Muscle of arm (tissue), 12 donors: Measurements from ENCODE around the gene PYDC1. TPM values are rescaled to one million over a fixed set of nuclear protein-coding genes. Genes with fewer than 3 reads are reported as not detected.
"Not testable (repeated sequence)": the region's sequence is repeated elsewhere in the genome, so short reads cannot be mapped to it uniquely, and the experiment has no call there.

Experiments used
- DNase-seq: peaks from one replicate; pipeline ENCODE4 v3.0.0-alpha.2; 2013
- polyA plus RNA-seq, 12 donors: library from polyadenylated mRNA; unstranded; fragments of 120-200 nt; gene quantifications; one replicate each; pipeline ENCODE4 v1.2.1, GENCODE V29; 2013; ENCODE audit not compliant: insufficient read length in 12 of 12

PYDC1 gene
- polyA plus RNA-seq, 12 donors, result 0.27 to 2.1 (median 0.95) TPM; not detected in 2

- no peak for DNase-seq
Observed at GRCh38 chr16:31223044-31223443, 6.1 kb upstream of the PYDC1 start.

- DNase-seq, result no peak
Observed at GRCh38 chr16:31221357-31222160, 4.6 kb upstream of the PYDC1 start.

- no peak for DNase-seq
Observed at GRCh38 chr16:31219154-31219741, 2.3 kb upstream of the PYDC1 start.

- DNase-seq, result no peak
Observed at GRCh38 chr16:31217136-31217530, 198 bp upstream of the PYDC1 start.

GRCh38 chr16:31215287-31216162 lies 1.4 kb downstream of the PYDC1 start:
- DNase-seq, result no peak

GRCh38 chr16:31214708-31215286 lies 2.1 kb downstream of the PYDC1 start:
- no peak for DNase-seq

GRCh38 chr16:31213877-31214707 lies 2.8 kb downstream of the PYDC1 start, which contains the start of gene TRIM72:
TRIM72 (plus strand) TSS chr16:31214119; CDS start chr16:31214739, 620 bp downstream.
- peak; percentile 63 for DNase-seq

GRCh38 chr16:31213342-31213741 lies 3.6 kb downstream of the PYDC1 start:
- no peak for DNase-seq

- no peak for DNase-seq
Observed at GRCh38 chr16:31206776-31207175, 10.2 kb downstream of the PYDC1 start.

- DNase-seq, result no peak
Observed at GRCh38 chr16:31204871-31205666, 11.9 kb downstream of the PYDC1 start.

- DNase-seq, result no peak
Observed at GRCh38 chr16:31202414-31203375, 14.2 kb downstream of the PYDC1 start, which contains the start of gene PYCARD. PYCARD (minus strand) TSS chr16:31202760; CDS start chr16:31202690, 70 bp downstream.

GRCh38 chr16:31201582-31202413 lies 15.1 kb downstream of the PYDC1 start:
- DNase-seq, result no peak

- no peak for DNase-seq
Observed at GRCh38 chr16:31200821-31201568, 15.9 kb downstream of the PYDC1 start.

- DNase-seq, result not testable (repeated sequence)
Observed at GRCh38 chr16:31200111-31200510, 16.8 kb downstream of the PYDC1 start.

- no peak for DNase-seq
Observed at GRCh38 chr16:31199430-31200041, 17.4 kb downstream of the PYDC1 start.

- no peak for DNase-seq
Observed at GRCh38 chr16:31198207-31198882, 18.6 kb downstream of the PYDC1 start.
